Stimulated activated naive B cell treated with anti-CD40 and anti-IgM and Interleukin-4, amounts not matched to agents 10 μg/mL and 1 μg/mL and 100 μg/mL, for 72 hours (primary cell): Measurements from ENCODE around the gene SMDT1.

Experiments used
- ATAC-seq, 2 donors: fragments of 150-1000 bp; cut with Tn5 transposase; replicated peaks; 2 replicates each; pipeline ENCODE4 v1.10.0; 2021; ENCODE audit warnings: moderate library complexity in 1 of 2
- DNase-seq: peaks from one replicate; pipeline ENCODE4 v3.0.0; 2021
- H3K27ac Mint-ChIP-seq: one replicate; pipeline ENCODE4 v1.8.0; 2022; ENCODE audit warnings: mild to moderate bottlenecking, mixed read lengths
- H3K27me3 Mint-ChIP-seq, 2 donors: one replicate each; pipeline ENCODE4 v1.8.0; 2022; ENCODE audit warnings: mixed read lengths in 2 of 2
- H3K36me3 Mint-ChIP-seq, 2 donors: one replicate each; pipeline ENCODE4 v1.8.0; 2022; ENCODE audit warnings: mixed read lengths in 2 of 2, mild to moderate bottlenecking in 1 of 2
- H3K4me1 Mint-ChIP-seq, 2 donors: one replicate each; pipeline ENCODE4 v1.8.0; 2022; ENCODE audit warnings: mixed read lengths in 2 of 2, mild to moderate bottlenecking in 1 of 2
- H3K4me3 Mint-ChIP-seq, 2 donors: one replicate each; pipeline ENCODE4 v1.8.0; 2022; ENCODE audit warnings: mild to moderate bottlenecking in 2 of 2, mixed read lengths in 2 of 2, moderate library complexity in 1 of 2
- H3K9me3 Mint-ChIP-seq, 2 donors: one replicate each; pipeline ENCODE4 v1.8.0; 2022; ENCODE audit warnings: mixed read lengths in 2 of 2, mild to moderate bottlenecking in 1 of 2

SMDT1 gene, protein sequence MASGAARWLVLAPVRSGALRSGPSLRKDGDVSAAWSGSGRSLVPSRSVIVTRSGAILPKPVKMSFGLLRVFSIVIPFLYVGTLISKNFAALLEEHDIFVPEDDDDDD

DNA sequence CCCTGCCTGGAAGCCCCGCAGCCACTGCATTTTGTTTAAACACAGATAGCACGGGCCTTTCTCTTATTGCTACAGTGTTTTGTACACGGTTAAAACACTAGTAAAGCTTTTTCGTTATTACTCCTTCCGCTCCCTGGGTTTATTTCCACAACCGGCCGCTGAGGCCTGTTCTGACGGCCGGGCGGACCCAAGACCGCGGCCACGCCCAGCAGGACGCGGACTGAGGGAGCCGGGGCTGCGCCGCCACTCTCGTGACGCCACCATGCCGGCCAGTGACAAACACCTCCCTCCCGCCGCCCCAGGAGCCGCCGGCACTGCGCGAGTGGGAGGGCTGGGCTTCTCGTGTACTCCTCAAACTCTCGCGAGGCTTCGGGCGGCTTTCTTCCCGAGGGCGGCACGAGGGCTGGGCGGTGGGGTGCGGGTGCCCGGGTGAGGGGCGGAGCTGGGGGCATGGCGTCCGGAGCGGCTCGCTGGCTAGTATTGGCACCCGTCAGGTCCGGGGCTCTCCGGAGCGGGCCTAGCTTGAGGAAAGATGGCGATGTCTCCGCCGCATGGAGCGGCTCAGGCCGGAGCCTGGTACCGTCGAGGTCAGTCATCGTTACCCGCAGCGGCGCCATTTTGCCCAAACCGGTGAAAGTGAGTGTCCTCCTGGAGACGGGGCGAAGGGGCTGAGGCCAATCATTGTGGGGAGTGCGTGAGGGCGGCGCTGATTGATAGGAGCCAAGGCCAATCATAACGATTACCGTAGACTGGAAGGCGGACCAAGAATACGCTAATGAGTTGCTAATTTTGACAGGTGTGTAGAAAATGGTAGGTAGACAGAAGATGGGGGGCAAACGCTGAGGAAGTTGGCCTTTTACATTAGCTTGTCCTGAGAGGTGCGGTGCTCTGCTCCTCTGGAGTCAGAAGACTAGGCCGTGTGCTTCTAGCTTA is at the start of gene SMDT1:
TSS of gene SMDT1 (plus strand) at position 382 of the 933 bp plus-strand sequence. CDS start at position 451, 69 bp downstream.
- Mint-ChIP-seq H3K9me3 (no peaks in the 10 kb centered on the region), H3K27ac (peak within 1 kb of the TSS; percentile 99), H3K4me3 (peak within 1 kb of the TSS; percentile 93 to 95), H3K4me1 (peaks cover 18 to 36% of the 10 kb centered on the region in 2 donors), H3K27me3 (no peaks in the 10 kb centered on the region), H3K36me3 (peaks cover 23 to 24% of the 10 kb centered on the region in 2 donors)
- ATAC-seq: peak; percentile 92 to 93
- DNase-seq: peak; percentile 98

- no peak overlapping the region for H3K4me3 Mint-ChIP-seq
- no peak for ATAC-seq
- H3K36me3 Mint-ChIP-seq: peaks cover 21 to 31% of the 10 kb centered on the region in 2 donors
- no peak for DNase-seq
- H3K27ac Mint-ChIP-seq: peak overlapping the region; percentile 51
- no peaks in the 10 kb centered on the region for H3K27me3 Mint-ChIP-seq
- peaks cover 15 to 23% of the 10 kb centered on the region in 2 donors for H3K4me1 Mint-ChIP-seq
- peaks cover 13 to 14% of the 10 kb centered on the region in 2 donors for H3K9me3 Mint-ChIP-seq
Observed at GRCh38 chr22:42033263-42034181, 46.0 kb upstream of the SMDT1 start.

DNA sequence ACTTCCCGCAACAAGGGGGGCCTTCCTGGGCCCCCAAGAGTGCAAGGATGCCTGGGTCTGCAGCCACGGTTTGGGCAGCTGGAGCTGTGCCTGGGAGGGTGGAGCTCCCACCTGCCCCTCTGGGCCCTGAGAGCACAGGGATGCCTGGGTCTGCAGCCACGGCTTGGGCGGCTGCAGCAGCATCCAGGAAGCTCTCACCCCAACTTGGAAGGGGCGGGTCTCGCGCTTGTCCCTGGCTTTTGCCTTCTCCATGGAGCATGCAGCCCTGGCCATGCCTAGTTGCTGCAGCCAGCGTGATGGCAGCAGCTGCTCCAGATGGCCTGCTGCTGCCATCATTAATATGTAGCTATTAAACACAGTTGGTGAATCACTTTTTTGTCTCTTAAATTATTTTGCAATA is 44.2 kb upstream of the SMDT1 start:
- Mint-ChIP-seq H3K27ac (no peak overlapping the region), H3K4me3 (no peak overlapping the region), H3K9me3 (peaks cover 13 to 14% of the 10 kb centered on the region in 2 donors), H3K36me3 (peaks cover 21 to 36% of the 10 kb centered on the region in 2 donors), H3K4me1 (peaks cover 20 to 30% of the 10 kb centered on the region in 2 donors), H3K27me3 (no peaks in the 10 kb centered on the region)
- DNase-seq (no peak), ATAC-seq (no peak)

GRCh38 chr22:42039271-42039670 is 40.2 kb upstream of the SMDT1 start:
- DNase-seq: no peak
- Mint-ChIP-seq H3K9me3 (peaks cover 12 to 15% of the 10 kb centered on the region in 2 donors), H3K27me3 (no peaks in the 10 kb centered on the region), H3K36me3 (peaks cover 24 to 33% of the 10 kb centered on the region in 2 donors), H3K4me1 (peaks cover 12 to 14% of the 10 kb centered on the region in 2 donors), H3K27ac (no peak overlapping the region), H3K4me3 (no peak overlapping the region)
- no peak for ATAC-seq

DNA sequence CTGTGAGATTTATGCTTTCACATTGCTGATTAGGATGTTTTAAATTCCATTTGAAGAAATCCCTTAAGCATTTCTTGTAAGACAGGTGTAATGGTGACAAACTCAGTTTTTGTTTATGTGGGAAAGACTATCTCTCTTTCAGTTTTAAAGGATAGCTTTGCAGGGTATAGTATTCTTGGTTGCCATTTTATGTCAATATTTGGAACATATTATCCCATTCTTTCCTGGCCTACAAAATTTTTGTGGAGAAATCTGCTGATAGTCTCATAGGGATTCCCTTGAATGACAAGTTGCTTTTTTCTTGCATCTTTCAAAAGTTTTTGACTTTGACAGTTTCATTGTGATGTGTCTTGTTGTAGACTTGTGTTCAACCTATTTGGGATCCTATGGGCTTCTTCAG is 37.7 kb upstream of the SMDT1 start:
- no peak overlapping the region for H3K4me3 Mint-ChIP-seq
- ATAC-seq: no peak

DNA sequence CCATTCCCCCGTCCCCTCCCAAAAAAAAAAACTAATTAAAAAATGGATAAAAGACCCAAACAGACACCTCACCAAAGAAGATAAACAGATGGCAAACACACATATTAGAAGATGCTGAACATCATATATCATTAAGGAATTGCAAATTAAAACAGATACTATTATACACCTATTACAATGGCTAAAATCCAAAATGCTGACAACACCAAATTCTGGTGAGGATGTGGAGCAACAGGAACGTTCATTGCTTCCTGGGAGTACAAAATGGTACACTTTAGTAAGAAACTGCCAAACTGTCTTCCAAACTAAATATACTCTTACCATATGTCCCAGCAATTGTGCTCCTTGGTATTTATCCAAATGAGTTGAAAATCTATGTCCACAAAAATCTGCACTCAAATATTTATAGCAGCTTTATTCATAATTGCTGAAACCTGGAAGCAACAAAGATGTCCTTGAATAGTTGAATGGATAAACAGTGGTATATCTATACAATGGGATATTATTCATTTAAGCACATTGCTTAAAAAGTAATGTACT is 28.8 kb upstream of the SMDT1 start:
- no peaks in the 10 kb centered on the region for H3K36me3 Mint-ChIP-seq
- no peaks in the 10 kb centered on the region for H3K27me3 Mint-ChIP-seq
- DNase-seq (no peak), ATAC-seq (no peak)
- no peak overlapping the region for H3K27ac Mint-ChIP-seq
- H3K4me1 Mint-ChIP-seq: peaks cover 8 to 12% of the 10 kb centered on the region in 2 donors
- no peaks in the 10 kb centered on the region for H3K9me3 Mint-ChIP-seq
- H3K4me3 Mint-ChIP-seq: no peak overlapping the region

More for the DNA sequence above, 37.7 kb upstream of the SMDT1 start:
- Mint-ChIP-seq H3K9me3 (peaks cover 7 to 12% of the 10 kb centered on the region in 2 donors), H3K27me3 (no peaks in the 10 kb centered on the region), H3K27ac (no peak overlapping the region), H3K36me3 (peaks cover 17 to 24% of the 10 kb centered on the region in 2 donors), H3K4me1 (peaks cover 8 to 10% of the 10 kb centered on the region in 2 donors)
- DNase-seq: no peak

GRCh38 chr22:42052765-42053164 is 26.7 kb upstream of the SMDT1 start:
- Mint-ChIP-seq H3K9me3 (peaks cover 6 to 11% of the 10 kb centered on the region in 2 donors), H3K27me3 (no peaks in the 10 kb centered on the region), H3K4me3 (no peak overlapping the region), H3K4me1 (peaks cover 8 to 12% of the 10 kb centered on the region in 2 donors), H3K27ac (peak overlapping the region; percentile 48), H3K36me3 (peaks cover 6 to 9% of the 10 kb centered on the region in 2 donors)
- DNase-seq (no peak), ATAC-seq (peak; percentile 56 to 68)

- Mint-ChIP-seq H3K4me3 (no peak overlapping the region), H3K27me3 (no peaks in the 10 kb centered on the region), H3K9me3 (peaks cover 8 to 16% of the 10 kb centered on the region in 2 donors), H3K4me1 (peaks cover 8 to 12% of the 10 kb centered on the region in 2 donors), H3K36me3 (peaks cover 35 to 39% of the 10 kb centered on the region in 2 donors), H3K27ac (no peak overlapping the region)
- no peak for ATAC-seq
- DNase-seq: no peak
Observed at GRCh38 chr22:42056757-42057511, 22.6 kb upstream of the SMDT1 start.

- H3K27ac Mint-ChIP-seq: no peak overlapping the region
- no peaks in the 10 kb centered on the region for H3K27me3 Mint-ChIP-seq
- H3K4me1 Mint-ChIP-seq: peaks cover 0 to 2% of the 10 kb centered on the region in 2 donors
- H3K4me3 Mint-ChIP-seq: no peak overlapping the region
- H3K36me3 Mint-ChIP-seq: peaks cover 50 to 63% of the 10 kb centered on the region in 2 donors
- peaks cover 8 to 16% of the 10 kb centered on the region in 2 donors for H3K9me3 Mint-ChIP-seq
- ATAC-seq (no peak), DNase-seq (no peak)
Observed at GRCh38 chr22:42060489-42060888, 19.0 kb upstream of the SMDT1 start.

DNA sequence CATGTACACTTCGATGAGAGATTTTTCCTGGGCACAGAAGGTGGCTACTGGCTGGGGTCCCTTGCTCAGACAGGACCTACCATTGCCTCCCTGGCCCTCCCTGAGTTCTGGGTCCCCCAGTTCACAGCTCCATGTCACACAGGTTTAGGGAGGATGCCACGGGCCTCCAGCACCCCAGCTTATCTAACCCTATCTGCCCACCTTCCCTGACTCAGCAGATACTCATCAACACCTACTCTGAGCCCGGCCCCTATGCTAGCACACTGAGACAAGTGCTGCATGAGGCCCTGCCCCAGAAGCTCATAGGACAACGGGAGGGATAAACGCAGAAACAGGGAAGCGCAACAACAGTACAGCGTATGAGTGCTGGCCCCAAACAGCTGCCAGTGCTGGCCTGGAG is 18.5 kb upstream of the SMDT1 start:
- H3K27me3 Mint-ChIP-seq: no peaks in the 10 kb centered on the region
- DNase-seq (no peak), ATAC-seq (no peak)
- peaks cover 0 to 5% of the 10 kb centered on the region in 2 donors for H3K4me1 Mint-ChIP-seq
- H3K9me3 Mint-ChIP-seq: peaks cover 8 to 16% of the 10 kb centered on the region in 2 donors
- H3K4me3 Mint-ChIP-seq: no peak overlapping the region
- peaks cover 53 to 66% of the 10 kb centered on the region in 2 donors for H3K36me3 Mint-ChIP-seq
- H3K27ac Mint-ChIP-seq: no peak overlapping the region

- peaks cover 54 to 71% of the 10 kb centered on the region in 2 donors for H3K36me3 Mint-ChIP-seq
- no peak for ATAC-seq
Observed at GRCh38 chr22:42062506-42063170, 16.9 kb upstream of the SMDT1 start.

GRCh38 chr22:42064629-42065028 is 14.9 kb upstream of the SMDT1 start:
- no peak overlapping the region for H3K27ac Mint-ChIP-seq
- peaks cover 47 to 64% of the 10 kb centered on the region in 2 donors for H3K36me3 Mint-ChIP-seq
- H3K4me3 Mint-ChIP-seq: no peak overlapping the region
- ATAC-seq: no peak
- H3K9me3 Mint-ChIP-seq: no peaks in the 10 kb centered on the region
- H3K27me3 Mint-ChIP-seq: no peaks in the 10 kb centered on the region
- H3K4me1 Mint-ChIP-seq: peaks cover 5 to 7% of the 10 kb centered on the region in 2 donors
- no peak for DNase-seq

More at GRCh38 chr22:42062506-42063170, 16.9 kb upstream of the SMDT1 start:
- no peak overlapping the region for H3K4me3 Mint-ChIP-seq
- no peaks in the 10 kb centered on the region for H3K27me3 Mint-ChIP-seq
- peaks cover 2 to 5% of the 10 kb centered on the region in 2 donors for H3K9me3 Mint-ChIP-seq
- no peak overlapping the region for H3K27ac Mint-ChIP-seq
- H3K4me1 Mint-ChIP-seq: peaks cover 0 to 5% of the 10 kb centered on the region in 2 donors
- DNase-seq: no peak
